GM12801 (cell line): Measurements from ENCODE around the gene TLR9.

Source experiments
- CTCF ChIP-seq: IDR thresholded peaks from one replicate; pipeline ENCODE4 v1.5.1; 2011; ENCODE audit warnings: control low read depth; ENCODE audit not compliant: insufficient read length; ENCODE audit errors: extremely low read depth

The TLR9 gene

GRCh38 chr3:52245322-52246263 lies 20.1 kb upstream of the TLR9 start, which contains the start of gene PPM1M:
TSS of gene PPM1M (plus strand) at chr3:52245759. CDS start at chr3:52245825, 66 bp downstream.
- no peak for TF ChIP-seq CTCF

DNA sequence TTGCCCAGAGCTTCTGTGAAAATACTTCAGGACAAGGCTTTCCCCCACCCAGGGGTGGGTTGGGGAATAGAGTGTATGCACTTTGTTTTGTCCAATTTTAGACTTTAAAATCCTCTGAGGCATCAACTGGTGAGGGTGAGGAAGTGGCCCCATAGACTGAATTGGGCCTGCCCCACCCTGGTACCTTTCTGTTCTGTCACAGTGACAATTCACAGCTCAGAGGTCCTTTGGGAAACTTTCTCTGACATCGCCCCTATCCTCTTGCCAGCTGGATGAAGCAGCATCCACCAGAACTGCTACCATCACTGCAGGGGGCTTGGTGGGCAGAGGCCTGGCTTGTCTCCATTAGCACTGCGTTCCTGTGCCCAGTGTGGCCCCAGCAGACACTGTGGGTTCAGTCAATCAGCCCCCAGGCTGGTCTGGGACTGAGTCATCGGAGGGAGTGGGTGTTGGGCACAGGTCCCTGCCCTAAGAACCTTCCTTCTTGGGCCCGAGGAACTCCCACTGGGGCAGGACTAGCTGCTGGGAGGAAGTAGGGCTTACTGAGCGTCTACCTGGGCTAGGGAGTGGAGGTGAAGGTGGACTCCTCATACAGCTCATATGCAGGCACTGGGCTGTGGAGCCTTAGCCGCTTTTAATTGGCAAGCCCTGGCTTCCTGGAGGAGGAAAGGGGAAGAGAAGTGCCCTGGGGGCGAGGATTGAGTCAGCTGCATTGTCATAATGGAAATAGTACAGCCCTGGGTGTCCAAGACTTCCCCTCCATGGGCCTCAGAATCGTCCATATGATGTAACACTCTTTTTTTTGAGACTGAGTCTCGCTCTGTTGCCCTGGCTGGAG lies 18.6 kb upstream of the TLR9 start:
- no peak for TF ChIP-seq CTCF

GRCh38 chr3:52242039-52242438 lies 16.6 kb upstream of the TLR9 start:
- TF ChIP-seq CTCF: no peak

DNA sequence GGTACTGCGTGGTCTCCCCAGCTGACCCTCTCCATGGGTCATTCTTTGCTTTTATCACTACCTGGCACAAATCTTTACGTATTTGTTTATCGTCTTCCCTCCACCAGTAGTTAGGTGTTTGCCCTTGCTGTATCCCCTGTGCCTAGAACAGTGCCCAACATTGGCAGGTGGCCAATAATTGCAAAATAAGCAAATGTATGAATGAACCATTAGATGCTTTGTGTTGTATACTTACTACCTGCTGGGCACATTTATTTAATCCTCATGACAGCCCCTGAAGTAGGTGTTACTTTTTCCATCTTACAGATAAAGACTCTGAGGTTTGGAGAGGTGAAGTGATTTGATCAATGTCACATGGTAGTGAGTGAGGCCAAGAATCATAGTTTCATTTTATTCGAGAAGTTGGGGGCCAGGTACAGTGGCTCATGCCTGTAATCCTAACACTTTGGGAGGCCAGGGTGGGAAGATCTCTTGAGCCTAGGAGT lies 15.5 kb upstream of the TLR9 start:
- no peak for TF ChIP-seq CTCF

DNA sequence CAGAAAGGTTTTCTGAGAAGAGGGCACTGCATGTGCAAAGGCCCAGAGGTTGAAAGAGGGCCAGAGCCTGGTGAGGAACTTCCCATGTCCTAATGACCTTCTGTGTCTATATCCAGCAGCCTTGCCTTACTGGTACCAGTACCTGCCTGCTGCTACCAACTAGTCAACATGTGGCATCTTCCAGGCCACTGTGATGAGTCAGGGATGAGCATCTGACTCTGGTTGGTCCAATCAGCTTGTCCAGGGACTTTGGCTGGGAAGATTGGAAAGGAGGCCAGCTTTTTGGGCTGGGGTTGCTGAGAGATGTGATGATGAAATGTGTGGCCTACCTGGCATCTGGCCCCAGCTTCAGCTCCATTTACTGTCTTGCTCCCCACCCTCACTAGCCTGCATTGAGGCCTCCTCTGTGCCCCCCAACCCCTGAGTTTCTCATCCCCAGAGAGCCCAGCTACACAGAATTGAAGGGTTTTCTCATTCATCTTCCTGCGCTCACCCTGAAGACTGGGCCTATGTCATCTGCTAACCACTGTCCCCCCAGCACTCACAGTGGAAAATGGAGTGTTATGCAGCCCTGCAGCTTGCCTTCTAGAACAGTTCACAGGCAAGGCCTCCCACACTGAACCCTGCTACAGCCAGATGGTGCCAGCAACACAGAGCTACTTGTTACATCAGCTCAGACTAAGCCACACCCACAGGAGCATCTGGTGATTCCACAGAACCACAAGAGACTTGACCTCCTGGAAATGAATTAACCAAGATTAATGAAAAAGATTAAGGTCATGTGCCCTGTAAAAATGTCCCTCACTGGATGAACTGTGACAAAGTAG lies 14.8 kb upstream of the TLR9 start:
- no peak for TF ChIP-seq CTCF

DNA sequence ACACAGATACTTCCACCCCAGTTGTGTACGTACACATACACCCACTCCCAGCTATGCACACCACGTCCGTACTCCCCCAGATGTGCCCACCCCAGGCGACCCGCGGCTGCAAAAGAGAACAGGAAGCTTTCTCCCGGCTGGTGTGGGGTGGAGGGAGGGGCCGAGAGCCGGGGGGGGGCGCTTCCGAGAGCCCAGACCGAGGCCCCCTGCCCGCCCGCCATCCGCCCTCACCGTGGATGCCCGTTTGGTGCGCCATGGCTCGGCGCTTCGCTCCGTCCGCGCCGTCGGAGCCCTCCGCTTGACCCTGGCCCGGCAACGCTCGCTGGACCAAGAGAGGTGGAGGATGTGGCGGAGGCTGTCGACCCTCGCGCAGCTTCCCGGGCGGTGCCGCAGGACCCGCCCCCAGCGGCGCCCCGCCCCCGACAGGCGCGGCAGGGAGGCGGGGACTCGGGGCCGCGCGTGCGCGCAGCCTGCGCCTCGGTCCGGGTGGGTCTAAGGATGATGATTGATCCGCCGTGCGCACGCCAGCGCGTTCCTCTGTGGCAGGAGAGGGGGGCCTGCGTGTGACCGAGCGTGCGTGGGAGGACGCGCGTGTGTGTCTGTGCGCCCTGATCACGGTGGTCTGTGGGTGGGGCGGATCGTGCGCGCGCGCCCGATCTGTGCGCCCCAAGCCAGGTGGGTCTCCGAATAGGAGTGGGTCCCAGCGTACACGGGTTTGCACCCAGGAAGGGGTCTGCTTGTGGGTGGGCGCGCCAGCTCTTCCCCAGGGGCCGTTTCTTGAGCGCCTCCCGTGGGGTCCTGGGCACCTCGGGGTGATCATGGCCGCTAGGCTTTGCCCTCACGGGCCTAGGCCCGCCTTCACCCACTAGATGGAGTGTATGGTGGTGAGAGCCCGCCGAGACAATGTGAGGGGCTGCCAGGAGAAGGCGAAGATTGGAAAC lies 13.6 kb upstream of the TLR9 start, which contains the start of gene TWF2:
Gene TWF2 (minus strand): TSS at position 398 of the 941 bp plus-strand sequence. CDS start 142 bp downstream, at position 256.
- TF ChIP-seq CTCF: no peak
